Smooth muscle cell of trachea (primary cell): ENCODE data around the gene NUDT10. TPM values are rescaled to one million over a fixed set of nuclear protein-coding genes. Genes with fewer than 3 reads are reported as not detected.

Experiments
- total RNA-seq: library from RNA; depleted of rRNA; stranded (reverse); fragments of >200 nt; gene quantifications from 2 replicates; pipeline ENCODE4 v1.2.1, GENCODE V29; 2014

NUDT10 gene
- total RNA-seq, result 3.6 and 5.2 TPM in 2 replicates

DNA sequence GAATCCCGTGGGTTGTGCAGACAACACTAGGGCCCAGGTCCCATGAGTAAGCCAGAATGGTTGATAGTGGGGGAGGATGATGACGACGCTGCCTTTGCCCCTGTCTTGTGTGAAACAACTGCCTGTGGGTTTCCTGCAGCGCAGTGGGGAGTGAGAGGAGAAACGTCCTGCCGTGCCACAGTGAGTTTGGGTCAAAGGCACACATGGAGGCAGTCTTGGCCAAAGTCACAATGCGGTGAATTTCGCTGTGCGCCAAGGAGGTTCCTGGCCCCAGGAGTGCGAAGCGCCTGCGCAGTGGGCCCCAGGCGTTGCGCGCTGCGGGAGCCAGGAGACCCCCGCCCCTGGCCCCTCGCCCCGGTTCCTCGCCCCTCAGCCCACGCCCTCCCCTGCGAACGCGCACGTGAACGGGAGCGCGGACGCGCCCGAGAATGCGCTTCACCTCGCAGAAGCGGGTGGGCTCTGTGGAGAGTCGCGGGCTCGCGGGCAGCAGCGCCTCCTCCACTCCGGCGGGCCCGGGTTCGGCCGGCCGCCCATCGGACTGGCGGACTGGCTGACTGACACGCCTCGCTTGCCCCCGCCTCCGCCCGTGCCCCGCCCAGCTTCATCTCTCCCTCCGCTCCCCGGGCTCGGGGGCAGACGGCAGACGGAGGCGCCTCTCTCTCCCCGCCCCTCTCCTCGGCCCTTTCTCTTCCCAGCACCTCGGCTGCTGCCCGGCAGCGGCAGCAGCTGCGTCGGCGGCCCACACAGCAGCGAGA is at the start of gene NUDT10:
NUDT10 (plus strand) TSS at position 635 of the 755 bp plus-strand sequence. CDS start 144 bp downstream, outside the sequence.

Other genes starting within 250 kb of the NUDT10 start
- gene NUDT11, start 163.8 kb downstream of the NUDT10 start, total RNA-seq, result 10.3 and 11.2 TPM in 2 replicates